Measurements from ENCODE around the gene CDC42BPA. TPM values are rescaled to one million over a fixed set of nuclear protein-coding genes. Genes with fewer than 3 reads are reported as not detected.

The CDC42BPA gene
- total and polyA plus RNA-seq, 2 of the 8 experiments (the other 6 are each of a cell fraction or from before 2014, with no cell fraction given) = 7.1 to 28.5 TPM

DNA sequence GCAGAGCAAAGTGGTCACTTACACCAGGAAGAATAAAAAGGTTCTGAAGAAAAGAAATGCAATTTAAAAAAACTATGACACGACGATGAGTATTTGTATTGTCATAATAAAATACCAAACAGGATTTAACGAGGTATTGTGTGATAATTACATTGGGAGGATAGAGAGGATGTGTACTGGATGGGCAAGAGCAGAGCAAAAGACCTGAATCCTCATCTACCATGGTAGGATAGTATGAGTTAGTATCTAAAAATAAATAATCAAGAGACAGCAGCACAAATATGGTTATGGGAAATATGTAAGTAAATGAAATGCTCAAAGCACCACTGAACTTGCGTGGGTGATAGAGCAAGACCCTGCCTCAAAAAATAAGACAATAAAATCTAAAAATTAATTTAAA lies 162.6 kb downstream of the CDC42BPA start (continued):
- TF ChIP-seq, protein P1, sequence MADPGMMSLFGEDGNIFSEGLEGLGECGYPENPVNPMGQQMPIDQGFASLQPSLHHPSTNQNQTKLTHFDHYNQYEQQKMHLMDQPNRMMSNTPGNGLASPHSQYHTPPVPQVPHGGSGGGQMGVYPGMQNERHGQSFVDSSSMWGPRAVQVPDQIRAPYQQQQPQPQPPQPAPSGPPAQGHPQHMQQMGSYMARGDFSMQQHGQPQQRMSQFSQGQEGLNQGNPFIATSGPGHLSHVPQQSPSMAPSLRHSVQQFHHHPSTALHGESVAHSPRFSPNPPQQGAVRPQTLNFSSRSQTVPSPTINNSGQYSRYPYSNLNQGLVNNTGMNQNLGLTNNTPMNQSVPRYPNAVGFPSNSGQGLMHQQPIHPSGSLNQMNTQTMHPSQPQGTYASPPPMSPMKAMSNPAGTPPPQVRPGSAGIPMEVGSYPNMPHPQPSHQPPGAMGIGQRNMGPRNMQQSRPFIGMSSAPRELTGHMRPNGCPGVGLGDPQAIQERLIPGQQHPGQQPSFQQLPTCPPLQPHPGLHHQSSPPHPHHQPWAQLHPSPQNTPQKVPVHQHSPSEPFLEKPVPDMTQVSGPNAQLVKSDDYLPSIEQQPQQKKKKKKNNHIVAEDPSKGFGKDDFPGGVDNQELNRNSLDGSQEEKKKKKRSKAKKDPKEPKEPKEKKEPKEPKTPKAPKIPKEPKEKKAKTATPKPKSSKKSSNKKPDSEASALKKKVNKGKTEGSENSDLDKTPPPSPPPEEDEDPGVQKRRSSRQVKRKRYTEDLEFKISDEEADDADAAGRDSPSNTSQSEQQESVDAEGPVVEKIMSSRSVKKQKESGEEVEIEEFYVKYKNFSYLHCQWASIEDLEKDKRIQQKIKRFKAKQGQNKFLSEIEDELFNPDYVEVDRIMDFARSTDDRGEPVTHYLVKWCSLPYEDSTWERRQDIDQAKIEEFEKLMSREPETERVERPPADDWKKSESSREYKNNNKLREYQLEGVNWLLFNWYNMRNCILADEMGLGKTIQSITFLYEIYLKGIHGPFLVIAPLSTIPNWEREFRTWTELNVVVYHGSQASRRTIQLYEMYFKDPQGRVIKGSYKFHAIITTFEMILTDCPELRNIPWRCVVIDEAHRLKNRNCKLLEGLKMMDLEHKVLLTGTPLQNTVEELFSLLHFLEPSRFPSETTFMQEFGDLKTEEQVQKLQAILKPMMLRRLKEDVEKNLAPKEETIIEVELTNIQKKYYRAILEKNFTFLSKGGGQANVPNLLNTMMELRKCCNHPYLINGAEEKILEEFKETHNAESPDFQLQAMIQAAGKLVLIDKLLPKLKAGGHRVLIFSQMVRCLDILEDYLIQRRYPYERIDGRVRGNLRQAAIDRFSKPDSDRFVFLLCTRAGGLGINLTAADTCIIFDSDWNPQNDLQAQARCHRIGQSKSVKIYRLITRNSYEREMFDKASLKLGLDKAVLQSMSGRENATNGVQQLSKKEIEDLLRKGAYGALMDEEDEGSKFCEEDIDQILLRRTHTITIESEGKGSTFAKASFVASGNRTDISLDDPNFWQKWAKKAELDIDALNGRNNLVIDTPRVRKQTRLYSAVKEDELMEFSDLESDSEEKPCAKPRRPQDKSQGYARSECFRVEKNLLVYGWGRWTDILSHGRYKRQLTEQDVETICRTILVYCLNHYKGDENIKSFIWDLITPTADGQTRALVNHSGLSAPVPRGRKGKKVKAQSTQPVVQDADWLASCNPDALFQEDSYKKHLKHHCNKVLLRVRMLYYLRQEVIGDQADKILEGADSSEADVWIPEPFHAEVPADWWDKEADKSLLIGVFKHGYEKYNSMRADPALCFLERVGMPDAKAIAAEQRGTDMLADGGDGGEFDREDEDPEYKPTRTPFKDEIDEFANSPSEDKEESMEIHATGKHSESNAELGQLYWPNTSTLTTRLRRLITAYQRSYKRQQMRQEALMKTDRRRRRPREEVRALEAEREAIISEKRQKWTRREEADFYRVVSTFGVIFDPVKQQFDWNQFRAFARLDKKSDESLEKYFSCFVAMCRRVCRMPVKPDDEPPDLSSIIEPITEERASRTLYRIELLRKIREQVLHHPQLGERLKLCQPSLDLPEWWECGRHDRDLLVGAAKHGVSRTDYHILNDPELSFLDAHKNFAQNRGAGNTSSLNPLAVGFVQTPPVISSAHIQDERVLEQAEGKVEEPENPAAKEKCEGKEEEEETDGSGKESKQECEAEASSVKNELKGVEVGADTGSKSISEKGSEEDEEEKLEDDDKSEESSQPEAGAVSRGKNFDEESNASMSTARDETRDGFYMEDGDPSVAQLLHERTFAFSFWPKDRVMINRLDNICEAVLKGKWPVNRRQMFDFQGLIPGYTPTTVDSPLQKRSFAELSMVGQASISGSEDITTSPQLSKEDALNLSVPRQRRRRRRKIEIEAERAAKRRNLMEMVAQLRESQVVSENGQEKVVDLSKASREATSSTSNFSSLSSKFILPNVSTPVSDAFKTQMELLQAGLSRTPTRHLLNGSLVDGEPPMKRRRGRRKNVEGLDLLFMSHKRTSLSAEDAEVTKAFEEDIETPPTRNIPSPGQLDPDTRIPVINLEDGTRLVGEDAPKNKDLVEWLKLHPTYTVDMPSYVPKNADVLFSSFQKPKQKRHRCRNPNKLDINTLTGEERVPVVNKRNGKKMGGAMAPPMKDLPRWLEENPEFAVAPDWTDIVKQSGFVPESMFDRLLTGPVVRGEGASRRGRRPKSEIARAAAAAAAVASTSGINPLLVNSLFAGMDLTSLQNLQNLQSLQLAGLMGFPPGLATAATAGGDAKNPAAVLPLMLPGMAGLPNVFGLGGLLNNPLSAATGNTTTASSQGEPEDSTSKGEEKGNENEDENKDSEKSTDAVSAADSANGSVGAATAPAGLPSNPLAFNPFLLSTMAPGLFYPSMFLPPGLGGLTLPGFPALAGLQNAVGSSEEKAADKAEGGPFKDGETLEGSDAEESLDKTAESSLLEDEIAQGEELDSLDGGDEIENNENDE (IDR thresholded peaks at IDR 0.05; ENCODE audit: insufficient replicate concordance, low read length) = no peak
- no peak for TF ChIP-seq HDAC2 (IDR thresholded peaks at IDR 0.05; ENCODE audit: borderline replicate concordance in 1 of 2, low read depth in 2 of 2, low read length in 2 of 2)
- TF ChIP-seq, protein P2, sequence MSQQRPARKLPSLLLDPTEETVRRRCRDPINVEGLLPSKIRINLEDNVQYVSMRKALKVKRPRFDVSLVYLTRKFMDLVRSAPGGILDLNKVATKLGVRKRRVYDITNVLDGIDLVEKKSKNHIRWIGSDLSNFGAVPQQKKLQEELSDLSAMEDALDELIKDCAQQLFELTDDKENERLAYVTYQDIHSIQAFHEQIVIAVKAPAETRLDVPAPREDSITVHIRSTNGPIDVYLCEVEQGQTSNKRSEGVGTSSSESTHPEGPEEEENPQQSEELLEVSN (IDR thresholded peaks at IDR 0.05) = no peak
- no peak for TF ChIP-seq SIX5 (IDR thresholded peaks at IDR 0.05; ENCODE audit: low read depth, low read length)
- TF ChIP-seq, protein P3, sequence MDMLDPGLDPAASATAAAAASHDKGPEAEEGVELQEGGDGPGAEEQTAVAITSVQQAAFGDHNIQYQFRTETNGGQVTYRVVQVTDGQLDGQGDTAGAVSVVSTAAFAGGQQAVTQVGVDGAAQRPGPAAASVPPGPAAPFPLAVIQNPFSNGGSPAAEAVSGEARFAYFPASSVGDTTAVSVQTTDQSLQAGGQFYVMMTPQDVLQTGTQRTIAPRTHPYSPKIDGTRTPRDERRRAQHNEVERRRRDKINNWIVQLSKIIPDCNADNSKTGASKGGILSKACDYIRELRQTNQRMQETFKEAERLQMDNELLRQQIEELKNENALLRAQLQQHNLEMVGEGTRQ (IDR thresholded peaks at IDR 0.05; ENCODE audit: low read length) = no peak
- TF ChIP-seq ZNF274 (IDR thresholded peaks at IDR 0.05; ENCODE audit: borderline replicate concordance, extremely low read depth, low read length) = no peak
- TF ChIP-seq CHD2 (IDR thresholded peaks at IDR 0.05; ENCODE audit: low read length) = no peak
- TF ChIP-seq GTF2F1 (IDR thresholded peaks at IDR 0.05; ENCODE audit: borderline replicate concordance, low read depth, low read length) = no peak
- no peak for TF ChIP-seq TEAD4 (IDR thresholded peaks at IDR 0.05; ENCODE audit: low read depth, low read length)
- no peak for TF ChIP-seq SP1 (IDR thresholded peaks at IDR 0.05; ENCODE audit: low read depth, low read length)
- TF ChIP-seq BACH1 (IDR thresholded peaks at IDR 0.05; ENCODE audit: low read length) = no peak

Measured in H1 (cell line).